GM21360 (cell line): ENCODE results near the gene LOC128125822.
A peak's percentile ranks its signal among the peaks of the same experiment; 100 is the strongest.
"Not testable (repeated sequence)": the region's sequence is repeated elsewhere in the genome, so short reads cannot be mapped to it uniquely, and the experiment has no call there.

ENCODE experiments used
- ATAC-seq: cut with Tn5 transposase; IDR thresholded peaks from one replicate; pipeline ENCODE4 v1.9.1; 2021; ENCODE audit warnings: mild to moderate bottlenecking, moderate library complexity; ENCODE audit not compliant: unreplicated experiment

Gene LOC128125822

GRCh38 chr6:63581355-63582013 lies 9.2 kb downstream of the LOC128125822 start:
- ATAC-seq, result no peak

GRCh38 chr6:63582579-63583231 lies 10.4 kb downstream of the LOC128125822 start:
- ATAC-seq, result no peak

GRCh38 chr6:63584125-63584514 lies 11.8 kb downstream of the LOC128125822 start:
- ATAC-seq, result no peak

- no peak for ATAC-seq
These were observed 12.3 kb downstream of the LOC128125822 start for GRCh38 chr6:63584566-63584965.

GRCh38 chr6:63585652-63586051 lies 13.4 kb downstream of the LOC128125822 start:
- not testable (repeated sequence) for ATAC-seq

GRCh38 chr6:63589952-63590411 lies 17.7 kb downstream of the LOC128125822 start:
- ATAC-seq, result no peak

GRCh38 chr6:63592886-63593285 lies 20.6 kb downstream of the LOC128125822 start:
- no peak for ATAC-seq

GRCh38 chr6:63597141-63598048 lies 25.1 kb downstream of the LOC128125822 start:
- no peak for ATAC-seq

- ATAC-seq, result peak; percentile 99
These were observed 26.1 kb downstream of the LOC128125822 start for GRCh38 chr6:63598049-63599036.

GRCh38 chr6:63599243-63599642 lies 27.0 kb downstream of the LOC128125822 start:
- no peak for ATAC-seq

GRCh38 chr6:63600136-63600535 lies 27.9 kb downstream of the LOC128125822 start:
- no peak for ATAC-seq

GRCh38 chr6:63609231-63609630 lies 37.0 kb downstream of the LOC128125822 start:
- no peak for ATAC-seq

- ATAC-seq, result no peak
These were observed 38.7 kb downstream of the LOC128125822 start for GRCh38 chr6:63610944-63611343.

GRCh38 chr6:63611560-63611959 lies 39.3 kb downstream of the LOC128125822 start:
- no peak for ATAC-seq

- no peak for ATAC-seq
These were observed 43.3 kb downstream of the LOC128125822 start for GRCh38 chr6:63615590-63615989.
